CD4-positive, alpha-beta T cell (primary cell): ENCODE data around the gene MAP3K1. TPM values are rescaled to one million over a fixed set of nuclear protein-coding genes. Genes with fewer than 3 reads are reported as not detected.
A peak's percentile ranks its signal among the peaks of the same experiment; 100 is the strongest.

Source experiments
- ATAC-seq: fragments of 200-7000 bp; cut with Tn5 transposase; one replicate; pipeline ENCODE4 v1.10.0; 2022; ENCODE audit warnings: mild to moderate bottlenecking; ENCODE audit not compliant: poor library complexity
- CTCF ChIA-PET: fragments of 350-600 bp; sonication (Branson Sonifier 250); formaldehyde crosslinking; loops from one replicate; lab custom pipeline; 2021; ENCODE audit warnings: antibody characterized with exemption, inconsistent platforms; lab: Charles Lee
- POLR2A ChIA-PET: fragments of 350-600 bp; sonication (Branson Sonifier 250); formaldehyde crosslinking; loops from one replicate; lab custom pipeline; 2021; ENCODE audit warnings: antibody characterized with exemption, inconsistent platforms; lab: Charles Lee
- DNase-seq, 14 experiments: peaks; one replicate each; pipeline ENCODE4 v3.0.0-alpha.2; 2013 to 2020; ENCODE audit warnings: mixed read lengths in 2 of 14
- H3K27ac ChIP-seq, 2 donors: one replicate each; pipeline versions ENCODE4 v1.5.1 to v1.7.0; 2013; ENCODE audit warnings: low read length in 2 of 2, low read depth in 1 of 2, mild to moderate bottlenecking in 1 of 2
- H3K27me3 ChIP-seq, 2 experiments: 1 replicate in 1 of 2; 2 replicates in 1 of 2; pipeline versions ENCODE4 v1.6.1 to v1.7.0; 2013; ENCODE audit warnings: low read length in 2 of 2, control low read depth in 1 of 2, mild to moderate bottlenecking in 1 of 2, moderate library complexity in 1 of 2; ENCODE audit not compliant: insufficient read depth in 2 of 2, control insufficient read depth in 1 of 2
- H3K36me3 ChIP-seq: one replicate; pipeline ENCODE4 v1.6.1; 2013; ENCODE audit warnings: low read length, control low read depth; ENCODE audit not compliant: insufficient read depth
- H3K4me1 ChIP-seq: one replicate; pipeline ENCODE4 v1.6.1; 2013; ENCODE audit warnings: low read length, control low read depth; ENCODE audit not compliant: insufficient read depth
- H3K4me3 ChIP-seq: one replicate; pipeline ENCODE4 v1.5.1; 2013; ENCODE audit warnings: mild to moderate bottlenecking, low read length, moderate library complexity
- H3K9me3 ChIP-seq, 2 experiments: 1 replicate in 1 of 2; 2 replicates in 1 of 2; pipeline versions ENCODE4 v1.6.1 to v1.7.0; 2013; ENCODE audit warnings: low read length in 2 of 2, mild to moderate bottlenecking in 2 of 2, control low read depth in 1 of 2, moderate library complexity in 1 of 2; ENCODE audit not compliant: control insufficient read depth in 1 of 2, insufficient read depth in 1 of 2
- H3K27ac Mint-ChIP-seq: one replicate; pipeline ENCODE4 v1.8.0; 2020; ENCODE audit warnings: mixed read lengths
- H3K27me3 Mint-ChIP-seq: one replicate; pipeline ENCODE4 v1.8.0; 2021; ENCODE audit warnings: mixed read lengths
- H3K36me3 Mint-ChIP-seq: one replicate; pipeline ENCODE4 v1.8.0; 2021; ENCODE audit warnings: low read depth, mixed read lengths
- H3K4me1 Mint-ChIP-seq: one replicate; pipeline ENCODE4 v1.8.0; 2021; ENCODE audit warnings: low read depth, mixed read lengths
- H3K4me3 Mint-ChIP-seq: one replicate; pipeline ENCODE4 v1.8.0; 2020; ENCODE audit warnings: mild to moderate bottlenecking, mixed read lengths
- H3K9me3 Mint-ChIP-seq: one replicate; pipeline ENCODE4 v1.8.0; 2020; ENCODE audit warnings: mixed read lengths
- intact Hi-C, 2 experiments: fragments of 100-400 bp; cut with DNase I in 1 of 2; cut with micrococcal nuclease in 1 of 2; formaldehyde crosslinking; loops; one replicate each; pipeline versions ENCODE4 v1.15.1 to v1.9.0; 2023 to 2025; cut with DNase I, micrococcal nuclease
- total RNA-seq, 174 experiments: library from RNA in 2 of 174; stranded (reverse) in 2 of 174; gene quantifications; one replicate each; pipeline ENCODE4 v1.2.3 and lab custom pipeline; 2021 to 2026
- TF ChIP-seq, protein P1 (sequence below): fragments of 200-600 bp; IDR thresholded peaks from one replicate; pipeline ENCODE4 v1.8.0; 2022; ENCODE audit warnings: antibody characterized with exemption, mild to moderate bottlenecking

The MAP3K1 gene
- total RNA-seq, 2 experiments from 2014 or later: 59.4 to 62.5 TPM

DNA sequence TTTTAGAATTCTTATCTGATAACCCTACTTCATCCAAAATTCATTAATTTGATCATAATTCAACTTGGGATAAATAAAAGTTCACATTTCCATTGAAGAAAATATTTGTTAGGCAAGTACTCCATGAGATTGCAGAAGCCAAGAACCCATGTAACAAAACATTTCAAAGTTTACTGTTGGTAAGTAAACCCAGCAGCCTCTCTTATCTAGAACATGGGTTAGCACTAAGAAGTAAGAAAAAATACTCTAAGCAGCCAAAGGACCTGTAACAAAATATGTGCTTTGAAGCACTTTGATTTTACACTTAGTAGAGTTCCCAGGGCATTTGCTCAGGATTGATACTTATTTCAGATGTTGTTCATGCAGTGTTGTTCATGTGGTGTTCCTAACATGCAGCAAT lies 8.7 kb downstream of the MAP3K1 start:
- no peak overlapping the region for H3K27ac ChIP-seq
- H3K4me1 ChIP-seq: peaks cover 68% of the 10 kb centered on the region
- TF ChIP-seq, protein P1, sequence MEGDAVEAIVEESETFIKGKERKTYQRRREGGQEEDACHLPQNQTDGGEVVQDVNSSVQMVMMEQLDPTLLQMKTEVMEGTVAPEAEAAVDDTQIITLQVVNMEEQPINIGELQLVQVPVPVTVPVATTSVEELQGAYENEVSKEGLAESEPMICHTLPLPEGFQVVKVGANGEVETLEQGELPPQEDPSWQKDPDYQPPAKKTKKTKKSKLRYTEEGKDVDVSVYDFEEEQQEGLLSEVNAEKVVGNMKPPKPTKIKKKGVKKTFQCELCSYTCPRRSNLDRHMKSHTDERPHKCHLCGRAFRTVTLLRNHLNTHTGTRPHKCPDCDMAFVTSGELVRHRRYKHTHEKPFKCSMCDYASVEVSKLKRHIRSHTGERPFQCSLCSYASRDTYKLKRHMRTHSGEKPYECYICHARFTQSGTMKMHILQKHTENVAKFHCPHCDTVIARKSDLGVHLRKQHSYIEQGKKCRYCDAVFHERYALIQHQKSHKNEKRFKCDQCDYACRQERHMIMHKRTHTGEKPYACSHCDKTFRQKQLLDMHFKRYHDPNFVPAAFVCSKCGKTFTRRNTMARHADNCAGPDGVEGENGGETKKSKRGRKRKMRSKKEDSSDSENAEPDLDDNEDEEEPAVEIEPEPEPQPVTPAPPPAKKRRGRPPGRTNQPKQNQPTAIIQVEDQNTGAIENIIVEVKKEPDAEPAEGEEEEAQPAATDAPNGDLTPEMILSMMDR: no peak
- no peaks in the 10 kb centered on the region for H3K9me3 Mint-ChIP-seq
- H3K9me3 ChIP-seq: no peaks in the 10 kb centered on the region
- H3K27me3 Mint-ChIP-seq: no peaks in the 10 kb centered on the region
- CTCF ChIA-PET: interaction anchor here (1.6 kb wide), 1 partner anchor 30 kb away, joined by 4 read pairs; no protein-coding TSS in a partner anchor
- H3K27me3 ChIP-seq: no peaks in the 10 kb centered on the region
- peaks cover 32% of the 10 kb centered on the region for H3K36me3 Mint-ChIP-seq
- ATAC-seq (no peak), DNase-seq (no peak)
- H3K4me3 ChIP-seq: no peak overlapping the region
- peak overlapping the region; percentile 94 for H3K27ac Mint-ChIP-seq
- peaks cover 22% of the 10 kb centered on the region for H3K36me3 ChIP-seq
- H3K4me1 Mint-ChIP-seq: peaks cover 89% of the 10 kb centered on the region
- intact Hi-C loops: no loop called here
- POLR2A ChIA-PET: interaction anchor here (1.2 to 3.8 kb wide), 3 partner anchors 9 to 14 kb away, joined by 3 to 23 read pairs (median 4); no protein-coding TSS in a partner anchor
- peak overlapping the region; percentile 42 for H3K4me3 Mint-ChIP-seq

DNA sequence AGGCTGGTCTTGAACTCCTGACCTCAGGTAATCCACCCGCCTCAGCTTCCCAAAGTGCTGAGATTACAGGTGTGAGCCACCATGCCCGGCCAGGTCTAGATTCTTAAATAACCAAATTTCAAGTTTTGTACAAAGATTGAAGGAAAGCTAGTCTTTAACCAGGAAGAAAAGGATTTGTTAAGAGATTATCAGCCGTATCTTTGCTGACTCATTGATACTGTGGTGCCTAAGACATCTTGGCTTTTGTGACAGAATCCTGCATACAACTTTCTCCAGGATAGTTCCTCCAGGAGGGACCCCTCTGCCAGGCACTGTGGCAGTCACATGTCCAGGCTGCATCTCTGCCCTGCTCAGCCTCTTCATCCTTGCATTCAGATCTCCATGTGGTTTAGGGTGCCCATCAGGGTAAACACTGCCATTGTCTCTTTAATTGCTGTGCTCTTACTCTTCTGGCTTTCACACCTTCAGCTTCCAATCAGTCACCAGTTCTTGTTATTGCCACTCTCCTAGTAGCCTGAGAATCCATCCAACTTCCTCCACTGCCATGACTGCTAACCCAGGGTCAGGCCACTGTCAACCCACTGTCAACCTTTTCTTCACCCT lies 10.0 kb downstream of the MAP3K1 start:
- H3K4me3 ChIP-seq: no peak overlapping the region
- H3K9me3 ChIP-seq: no peaks in the 10 kb centered on the region
- H3K4me1 ChIP-seq: peaks cover 71% of the 10 kb centered on the region
- CTCF ChIA-PET: interaction anchor here (0.6 to 4.1 kb wide), 3 partner anchors 13 to 836 kb away, joined by 3 to 20 read pairs (median 3); no protein-coding TSS in a partner anchor
- intact Hi-C loops: no loop called here
- Mint-ChIP-seq H3K36me3 (peaks cover 23% of the 10 kb centered on the region), H3K27ac (peak overlapping the region; percentile 94), H3K4me3 (peak overlapping the region; percentile 65), H3K9me3 (no peaks in the 10 kb centered on the region), H3K27me3 (no peaks in the 10 kb centered on the region), H3K4me1 (peaks cover 90% of the 10 kb centered on the region)
- TF ChIP-seq, protein P1: no peak
- peaks cover 22% of the 10 kb centered on the region for H3K36me3 ChIP-seq
- POLR2A ChIA-PET: interaction anchor here (0.7 to 3.8 kb wide), 6 partner anchors 10 to 890 kb away, joined by 3 to 23 read pairs (median 8); partner anchors contain the start of gene MAP3K1
- peak overlapping the region in 1 of 2 donors; percentile 9 for H3K27ac ChIP-seq
- DNase-seq: no peak
- no peak for ATAC-seq
- H3K27me3 ChIP-seq: no peaks in the 10 kb centered on the region

DNA sequence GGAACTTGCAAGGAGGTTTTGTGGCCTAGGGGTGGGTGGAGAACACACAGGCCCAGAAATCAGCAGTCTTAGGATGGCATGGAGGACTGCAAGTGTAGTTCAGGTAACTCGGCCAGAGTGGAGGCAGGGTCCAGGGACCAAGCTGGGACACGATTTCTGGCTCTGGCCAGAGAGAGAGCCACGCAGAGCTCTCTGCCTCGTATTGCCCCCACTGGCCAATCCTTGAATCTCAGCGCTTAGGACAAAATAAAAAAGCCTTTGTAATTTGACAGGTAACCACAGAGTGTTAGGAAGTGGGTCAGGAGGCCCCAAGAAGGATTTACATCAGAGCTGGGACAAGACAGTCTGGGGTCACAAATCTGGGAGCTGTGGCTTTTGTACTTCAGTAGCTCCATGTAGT lies 11.7 kb downstream of the MAP3K1 start:
- Histone ChIP-seq H3K27me3 (no peaks in the 10 kb centered on the region), H3K4me3 (no peak overlapping the region), H3K4me1 (peaks cover 70% of the 10 kb centered on the region), H3K36me3 (peaks cover 16% of the 10 kb centered on the region), H3K27ac (no peak overlapping the region), H3K9me3 (no peaks in the 10 kb centered on the region)
- H3K4me3 Mint-ChIP-seq: peak overlapping the region; percentile 54
- H3K36me3 Mint-ChIP-seq: peaks cover 14% of the 10 kb centered on the region
- CTCF ChIA-PET: interaction anchor here (0.7 to 4.1 kb wide), 5 partner anchors 9 to 891 kb away, joined by 3 to 20 read pairs (median 6); no protein-coding TSS in a partner anchor
- peak; percentile 27 for ATAC-seq
- H3K27me3 Mint-ChIP-seq: no peaks in the 10 kb centered on the region
- POLR2A ChIA-PET: interaction anchor here (1.2 to 3.8 kb wide), 7 partner anchors 9 to 556 kb away, joined by 3 to 23 read pairs (median 5); no protein-coding TSS in a partner anchor
- H3K9me3 Mint-ChIP-seq: no peaks in the 10 kb centered on the region
- H3K4me1 Mint-ChIP-seq: peaks cover 97% of the 10 kb centered on the region
- TF ChIP-seq, protein P1: peak; percentile 14
- intact Hi-C loops: loop anchor here in 1 of 2 experiments (1.0 kb wide), 1 partner anchor 8 kb away; no protein-coding TSS in a partner anchor
- peak in 3 of 14 experiments; percentile 51 to 62 (median 53) for DNase-seq
- H3K27ac Mint-ChIP-seq: peak overlapping the region; percentile 94
